GM21619 (cell line): ENCODE data around the gene CEP112.

Experiments
- ATAC-seq: cut with Tn5 transposase; IDR thresholded peaks from one replicate; pipeline ENCODE4 v1.9.1; 2021; ENCODE audit not compliant: unreplicated experiment

Gene CEP112

GRCh38 chr17:65893692-65894279 is 298.1 kb downstream of the CEP112 start:
- ATAC-seq = no peak

- peak; percentile 81 for ATAC-seq
Observed at GRCh38 chr17:65892912-65893377, 299.0 kb downstream of the CEP112 start.

- ATAC-seq = no peak
Observed at GRCh38 chr17:65891231-65891735, 300.6 kb downstream of the CEP112 start.

- ATAC-seq = no peak
Observed at GRCh38 chr17:65888649-65889048, 303.3 kb downstream of the CEP112 start.

- ATAC-seq = no peak
Observed at GRCh38 chr17:65886315-65887245, 305.4 kb downstream of the CEP112 start.

- ATAC-seq = no peak
Observed at GRCh38 chr17:65885541-65886312, 306.2 kb downstream of the CEP112 start.

- ATAC-seq = no peak
Observed at GRCh38 chr17:65876985-65877384, 314.9 kb downstream of the CEP112 start.

- no peak for ATAC-seq
Observed at GRCh38 chr17:65868881-65869280, 323.1 kb downstream of the CEP112 start.

GRCh38 chr17:65867014-65867413 is 324.9 kb downstream of the CEP112 start:
- ATAC-seq = no peak

- no peak for ATAC-seq
Observed at GRCh38 chr17:65865715-65866425, 326.1 kb downstream of the CEP112 start.

GRCh38 chr17:65864394-65864793 is 327.5 kb downstream of the CEP112 start:
- ATAC-seq = no peak

GRCh38 chr17:65857718-65858117 is 334.2 kb downstream of the CEP112 start:
- ATAC-seq = no peak

- no peak for ATAC-seq
Observed at GRCh38 chr17:65856865-65857264, 335.1 kb downstream of the CEP112 start.

- ATAC-seq = no peak
Observed at GRCh38 chr17:65855675-65856074, 336.3 kb downstream of the CEP112 start.

- no peak for ATAC-seq
Observed at GRCh38 chr17:65855245-65855644, 336.7 kb downstream of the CEP112 start.

- no peak for ATAC-seq
Observed at GRCh38 chr17:65853816-65854215, 338.1 kb downstream of the CEP112 start.

GRCh38 chr17:65852911-65853310 is 339.0 kb downstream of the CEP112 start:
- ATAC-seq = no peak

GRCh38 chr17:65851965-65852736 is 339.8 kb downstream of the CEP112 start:
- no peak for ATAC-seq

- peak; percentile 65 for ATAC-seq
Observed at GRCh38 chr17:65850486-65850885, 341.4 kb downstream of the CEP112 start.

GRCh38 chr17:65848751-65849150 is 343.2 kb downstream of the CEP112 start:
- ATAC-seq = no peak
